AG09309 (cell line): ENCODE measurements around the gene RGS6.

Experiments used
- DNase-seq: peaks from one replicate; pipeline ENCODE4 v3.0.0-alpha.2; 2010; ENCODE audit warnings: low read depth
- H3K4me3 ChIP-seq: 2 replicates; pipeline ENCODE4 v1.5.1; 2011; ENCODE audit warnings: mild to moderate bottlenecking, low read depth, low read length, moderate library complexity; ENCODE audit not compliant: control insufficient read depth
- TF ChIP-seq, protein P1 (sequence below): IDR thresholded peaks from 2 replicates; pipeline ENCODE4 v1.5.1; 2011; ENCODE audit warnings: mild to moderate bottlenecking, low read depth, low read length, inconsistent platforms; ENCODE audit not compliant: insufficient read depth, control insufficient read depth; ENCODE audit errors: missing control alignments

Gene RGS6

DNA sequence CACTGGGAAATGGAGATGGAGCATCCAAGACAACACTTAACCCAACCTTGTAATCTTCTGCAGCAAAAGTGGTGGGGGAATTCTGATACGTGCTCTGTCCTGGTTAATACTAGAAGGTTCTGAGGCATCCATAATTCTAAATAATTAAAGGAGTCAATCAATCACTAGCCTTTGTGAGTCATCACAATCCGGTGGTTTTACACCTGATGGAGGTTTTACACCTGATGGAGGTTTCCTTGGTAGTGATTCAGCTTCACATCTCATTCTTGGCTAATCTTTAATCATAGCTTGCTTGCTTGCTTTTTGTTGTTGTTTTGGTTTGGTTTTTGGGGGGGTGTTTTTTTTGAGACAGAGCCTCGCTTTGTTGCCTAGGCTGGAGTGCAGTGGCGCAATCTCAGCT is 618.3 kb downstream of the RGS6 start:
- no peak for DNase-seq
- no peak overlapping the region for H3K4me3 ChIP-seq
- TF ChIP-seq, protein P1, sequence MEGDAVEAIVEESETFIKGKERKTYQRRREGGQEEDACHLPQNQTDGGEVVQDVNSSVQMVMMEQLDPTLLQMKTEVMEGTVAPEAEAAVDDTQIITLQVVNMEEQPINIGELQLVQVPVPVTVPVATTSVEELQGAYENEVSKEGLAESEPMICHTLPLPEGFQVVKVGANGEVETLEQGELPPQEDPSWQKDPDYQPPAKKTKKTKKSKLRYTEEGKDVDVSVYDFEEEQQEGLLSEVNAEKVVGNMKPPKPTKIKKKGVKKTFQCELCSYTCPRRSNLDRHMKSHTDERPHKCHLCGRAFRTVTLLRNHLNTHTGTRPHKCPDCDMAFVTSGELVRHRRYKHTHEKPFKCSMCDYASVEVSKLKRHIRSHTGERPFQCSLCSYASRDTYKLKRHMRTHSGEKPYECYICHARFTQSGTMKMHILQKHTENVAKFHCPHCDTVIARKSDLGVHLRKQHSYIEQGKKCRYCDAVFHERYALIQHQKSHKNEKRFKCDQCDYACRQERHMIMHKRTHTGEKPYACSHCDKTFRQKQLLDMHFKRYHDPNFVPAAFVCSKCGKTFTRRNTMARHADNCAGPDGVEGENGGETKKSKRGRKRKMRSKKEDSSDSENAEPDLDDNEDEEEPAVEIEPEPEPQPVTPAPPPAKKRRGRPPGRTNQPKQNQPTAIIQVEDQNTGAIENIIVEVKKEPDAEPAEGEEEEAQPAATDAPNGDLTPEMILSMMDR, result no peak

DNA sequence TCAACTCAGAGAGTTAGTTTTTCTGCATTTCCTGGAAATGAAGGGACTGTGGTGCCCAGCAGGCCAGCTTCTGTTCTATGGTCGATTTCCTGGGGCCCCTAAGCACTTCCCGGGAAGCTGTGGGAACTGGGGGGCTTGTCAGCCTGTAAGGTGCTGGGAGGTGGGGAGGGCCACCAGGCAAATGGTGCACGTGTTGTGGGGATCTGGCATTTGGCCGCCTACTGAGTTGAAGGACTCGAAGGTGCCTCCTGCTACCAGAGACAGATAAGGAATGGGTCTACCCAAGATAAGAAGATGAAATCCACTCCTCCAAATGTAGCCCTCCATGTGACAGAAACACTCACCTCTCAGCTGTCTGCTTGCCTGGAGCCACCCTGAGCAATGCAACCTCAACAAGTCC is 620.0 kb downstream of the RGS6 start:
- H3K4me3 ChIP-seq, result no peak overlapping the region
- TF ChIP-seq, protein P1, result no peak
- DNase-seq, result no peak

DNA sequence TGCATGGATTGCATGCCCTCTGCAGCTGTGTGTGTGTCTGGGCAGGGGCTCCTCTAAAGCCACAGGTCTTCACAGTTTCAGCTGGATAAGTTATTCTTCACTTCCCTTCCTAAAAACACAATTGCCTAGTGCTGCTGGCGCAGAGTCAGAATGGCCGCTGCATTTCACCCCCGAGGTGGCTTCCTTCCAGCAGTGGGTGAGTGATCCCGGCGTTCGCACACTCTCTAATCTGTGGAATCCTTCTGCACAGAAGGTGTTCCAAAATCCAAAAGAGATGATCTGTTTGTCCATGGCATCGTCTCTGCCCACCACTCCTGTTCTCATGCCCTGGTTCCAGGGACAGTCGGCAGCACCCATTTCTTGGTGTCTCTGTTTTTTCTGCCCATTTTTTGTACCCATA is 620.9 kb downstream of the RGS6 start:
- no peak for DNase-seq
- no peak overlapping the region for H3K4me3 ChIP-seq
- TF ChIP-seq, protein P1, result no peak

DNA sequence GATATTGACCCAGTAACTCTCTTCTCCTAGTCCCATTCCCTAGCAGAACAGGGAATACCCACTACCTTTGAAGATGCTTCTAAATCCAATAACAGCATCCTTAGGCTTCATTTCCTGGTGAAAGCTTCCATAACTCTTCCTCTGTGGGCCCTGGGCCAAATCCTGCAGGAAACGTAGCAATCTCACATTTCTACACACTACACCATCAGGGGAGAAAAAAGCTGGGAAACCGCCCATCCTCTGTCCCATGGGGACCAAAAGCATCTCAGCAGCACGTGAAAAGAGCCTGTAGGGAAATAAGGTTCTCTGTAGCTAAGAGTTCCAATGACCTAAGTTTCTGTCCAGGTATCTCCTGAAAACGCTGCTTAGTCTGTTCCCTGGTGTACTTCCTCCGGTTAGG is 621.4 kb downstream of the RGS6 start:
- TF ChIP-seq, protein P1, result no peak
- DNase-seq, result no peak
- no peak overlapping the region for H3K4me3 ChIP-seq

DNA sequence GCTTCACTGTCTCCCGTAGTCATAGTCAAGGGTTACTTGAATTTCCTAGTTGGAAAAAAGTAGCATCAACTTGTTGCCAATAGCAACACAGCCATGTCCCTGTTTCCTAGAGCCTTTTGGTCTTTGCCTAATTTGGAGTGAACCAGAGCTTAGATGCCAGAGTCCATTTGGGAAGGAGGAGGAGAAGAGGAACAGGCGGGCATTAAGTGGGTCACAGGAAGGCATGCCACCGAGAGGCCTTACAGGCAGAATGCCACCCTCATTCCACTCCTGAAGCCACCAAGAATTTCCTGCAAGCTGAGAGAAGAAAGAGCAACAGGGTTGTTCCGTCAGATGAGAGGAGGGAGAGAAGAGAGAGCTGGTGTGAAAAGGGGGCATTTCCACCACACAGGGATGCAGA is 622.2 kb downstream of the RGS6 start:
- no peak overlapping the region for H3K4me3 ChIP-seq
- DNase-seq, result no peak
- TF ChIP-seq, protein P1, result no peak

DNA sequence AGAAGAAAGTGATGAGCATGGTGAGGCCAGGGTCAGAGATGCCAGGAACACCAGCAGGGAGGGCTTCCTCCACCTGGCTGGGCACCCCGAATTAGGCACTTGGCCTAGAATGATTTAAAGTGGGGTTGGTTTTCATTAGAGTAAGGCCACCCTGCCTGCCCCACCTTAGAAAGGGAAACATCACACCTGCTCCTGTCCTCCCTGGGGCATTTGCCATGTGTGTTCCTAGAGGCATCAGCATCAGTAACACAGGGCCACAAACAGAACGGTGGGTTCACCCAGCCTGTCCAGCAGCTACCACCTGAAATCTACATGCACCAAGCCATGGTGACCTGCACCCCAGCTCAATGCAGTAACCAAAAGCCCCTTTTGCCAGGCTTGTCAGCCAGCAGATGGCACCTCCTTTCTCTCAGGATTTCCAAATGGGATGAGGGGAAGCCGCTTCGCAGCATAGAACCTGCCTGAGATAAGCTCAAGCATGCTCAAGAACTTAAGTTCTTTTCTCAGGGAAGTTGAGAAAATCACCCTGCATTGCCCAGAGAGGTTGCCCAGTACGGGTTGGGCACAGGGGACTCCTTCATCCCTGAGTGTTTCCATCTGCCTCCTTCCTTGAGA is 622.9 kb downstream of the RGS6 start:
- TF ChIP-seq, protein P1, result no peak
- no peak overlapping the region for H3K4me3 ChIP-seq
- DNase-seq, result no peak

DNA sequence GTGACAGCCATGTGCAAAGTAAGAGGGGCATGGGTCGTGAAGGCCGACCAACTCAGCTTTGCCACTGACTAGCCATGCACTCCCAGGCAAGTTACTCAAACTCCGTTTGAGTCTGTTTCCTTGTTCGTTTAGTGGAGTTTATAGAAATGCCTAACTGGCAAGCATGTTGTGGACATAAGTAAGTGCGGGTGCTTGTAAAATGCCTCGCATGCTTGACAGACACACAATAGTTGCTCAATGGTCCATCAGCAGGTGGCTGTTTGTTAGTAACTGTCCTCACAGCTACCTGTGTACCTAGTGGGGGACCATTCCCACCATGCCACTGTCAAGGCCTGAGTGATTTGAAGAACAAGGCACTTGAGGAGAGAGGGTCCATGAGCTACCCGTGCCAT is 623.4 kb downstream of the RGS6 start:
- no peak for DNase-seq
- TF ChIP-seq, protein P1, result no peak
- H3K4me3 ChIP-seq, result no peak overlapping the region
